ENCODE results near the gene WNT3.

DNA sequence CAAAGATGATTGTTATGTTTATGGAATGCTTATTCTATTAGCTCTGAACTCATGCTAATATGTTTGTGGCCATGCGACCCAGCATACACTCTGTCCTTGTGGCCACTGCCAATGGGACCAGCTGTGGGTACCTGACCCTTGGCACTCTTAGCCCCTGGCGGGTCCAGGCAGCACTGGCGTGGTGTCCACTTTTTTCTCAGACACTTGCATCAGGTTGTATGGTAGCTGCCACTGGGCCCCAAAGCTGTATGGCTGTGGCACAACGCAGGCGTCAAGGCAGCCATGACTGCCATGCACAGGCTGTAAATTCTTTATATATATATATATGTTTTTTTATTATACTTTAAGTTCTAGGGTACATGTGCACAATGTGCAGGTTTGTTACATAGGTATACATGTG, 20.7 kb upstream of the WNT3 start:
- TF ChIP-seq, protein P1, sequence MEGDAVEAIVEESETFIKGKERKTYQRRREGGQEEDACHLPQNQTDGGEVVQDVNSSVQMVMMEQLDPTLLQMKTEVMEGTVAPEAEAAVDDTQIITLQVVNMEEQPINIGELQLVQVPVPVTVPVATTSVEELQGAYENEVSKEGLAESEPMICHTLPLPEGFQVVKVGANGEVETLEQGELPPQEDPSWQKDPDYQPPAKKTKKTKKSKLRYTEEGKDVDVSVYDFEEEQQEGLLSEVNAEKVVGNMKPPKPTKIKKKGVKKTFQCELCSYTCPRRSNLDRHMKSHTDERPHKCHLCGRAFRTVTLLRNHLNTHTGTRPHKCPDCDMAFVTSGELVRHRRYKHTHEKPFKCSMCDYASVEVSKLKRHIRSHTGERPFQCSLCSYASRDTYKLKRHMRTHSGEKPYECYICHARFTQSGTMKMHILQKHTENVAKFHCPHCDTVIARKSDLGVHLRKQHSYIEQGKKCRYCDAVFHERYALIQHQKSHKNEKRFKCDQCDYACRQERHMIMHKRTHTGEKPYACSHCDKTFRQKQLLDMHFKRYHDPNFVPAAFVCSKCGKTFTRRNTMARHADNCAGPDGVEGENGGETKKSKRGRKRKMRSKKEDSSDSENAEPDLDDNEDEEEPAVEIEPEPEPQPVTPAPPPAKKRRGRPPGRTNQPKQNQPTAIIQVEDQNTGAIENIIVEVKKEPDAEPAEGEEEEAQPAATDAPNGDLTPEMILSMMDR (IDR thresholded peaks at IDR 0.05), result no peak
- TF ChIP-seq POLR2A (IDR thresholded peaks at IDR 0.05), result no peak
